Liver (tissue), 3 donors: ENCODE measurements around the gene FBXL4.

ENCODE experiments used
- EGR1 ChIP-seq, 2 donors: IDR thresholded peaks; 2 replicates each; pipeline ENCODE4 v1.6.1; 2016 to 2018; ENCODE audit warnings: antibody characterized with exemption in 2 of 2, low read depth in 2 of 2
- GABPA ChIP-seq, 2 donors: IDR thresholded peaks in 1 of 2; conservative IDR thresholded peaks in 1 of 2; 2 replicates each; pipeline ENCODE4 v1.6.1; 2016; ENCODE audit warnings: antibody characterized with exemption in 2 of 2, mild to moderate bottlenecking in 1 of 2, moderate library complexity in 1 of 2
- NR2F2 ChIP-seq: IDR thresholded peaks from 2 replicates; pipeline ENCODE4 v1.6.1; 2016; ENCODE audit warnings: antibody characterized with exemption
- RAD21 ChIP-seq, 2 donors: IDR thresholded peaks; 2 replicates each; pipeline ENCODE4 v1.6.1; 2016; ENCODE audit warnings: antibody characterized with exemption in 2 of 2, mild to moderate bottlenecking in 2 of 2
- RXRA ChIP-seq, 2 donors: IDR thresholded peaks; 2 replicates each; pipeline ENCODE4 v1.6.1; 2017 to 2018; ENCODE audit warnings: antibody characterized with exemption in 2 of 2, mild to moderate bottlenecking in 1 of 2
- TAF1 ChIP-seq: conservative IDR thresholded peaks from 2 replicates; pipeline ENCODE4 v1.6.1; 2016; ENCODE audit warnings: antibody characterized with exemption, mild to moderate bottlenecking
- YY1 ChIP-seq: IDR thresholded peaks from 2 replicates; pipeline ENCODE4 v1.6.1; 2016; ENCODE audit warnings: antibody characterized with exemption, mild to moderate bottlenecking
- TF ChIP-seq, protein P1 (sequence below): fragments of 150-350 bp; IDR thresholded peaks from 2 replicates; pipeline ENCODE4 v1.5.1; 2017; ENCODE audit warnings: improper control_type of control experiment, low read depth, low read length; ENCODE audit not compliant: missing input control
- TF ChIP-seq, protein P2 (sequence below): IDR thresholded peaks from 2 replicates; pipeline ENCODE4 v1.6.1; 2016; ENCODE audit warnings: antibody characterized with exemption
- donor health status: healthy.
- donor health status: healthy.

DNA sequence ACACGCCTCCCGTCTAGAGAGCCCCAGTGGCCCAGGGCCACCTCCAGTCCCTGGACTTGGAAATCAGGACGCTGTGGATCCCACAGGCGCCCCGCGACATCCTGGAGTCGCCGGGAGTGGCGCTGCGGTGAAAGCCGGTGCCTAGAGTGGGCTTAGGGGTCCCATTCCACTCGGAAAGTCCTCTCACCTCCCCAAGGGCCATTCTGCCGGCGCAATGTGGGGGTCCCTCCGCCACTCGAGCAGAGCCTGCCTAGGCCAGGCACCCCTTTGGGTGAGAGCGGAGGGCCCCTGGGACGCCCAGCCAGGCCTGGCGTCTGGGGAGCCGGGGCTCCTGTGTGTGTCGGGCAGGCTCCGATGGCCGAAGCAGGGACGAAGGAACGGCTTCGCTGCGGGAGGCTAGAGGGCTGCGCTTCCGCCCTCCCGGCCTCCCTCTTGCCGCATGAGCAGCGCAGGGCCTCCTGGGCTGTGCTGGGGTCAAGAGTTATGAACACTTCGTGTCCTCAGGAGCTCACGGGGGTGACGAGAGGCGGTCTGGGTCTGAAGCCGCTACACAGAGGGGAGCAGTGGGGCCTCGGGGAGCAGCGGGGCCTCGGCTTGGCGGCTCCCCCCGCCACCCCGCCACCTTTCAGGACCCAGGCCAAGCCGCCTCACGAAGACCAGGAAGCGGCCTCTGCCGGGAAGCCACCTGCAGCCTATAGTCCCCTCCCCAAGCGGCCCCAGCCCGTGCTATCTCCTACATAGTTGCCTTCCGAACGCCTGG is 99.8 kb downstream of the FBXL4 start:
- TF ChIP-seq EGR1 (IDR thresholded peaks at IDR 0.05; ENCODE audit: low read depth in 2 of 2) (no peak), NR2F2 (no peak), RAD21 (IDR thresholded peaks at IDR 0.05) (no peak), TAF1 (no peak), YY1 (no peak), RXRA (IDR thresholded peaks at IDR 0.05) (no peak), GABPA (IDR thresholded peaks at IDR 0.05 in 1 of 2, conservative IDR thresholded peaks at IDR 0.05 in 1 of 2) (no peak)
- TF ChIP-seq, protein P1, sequence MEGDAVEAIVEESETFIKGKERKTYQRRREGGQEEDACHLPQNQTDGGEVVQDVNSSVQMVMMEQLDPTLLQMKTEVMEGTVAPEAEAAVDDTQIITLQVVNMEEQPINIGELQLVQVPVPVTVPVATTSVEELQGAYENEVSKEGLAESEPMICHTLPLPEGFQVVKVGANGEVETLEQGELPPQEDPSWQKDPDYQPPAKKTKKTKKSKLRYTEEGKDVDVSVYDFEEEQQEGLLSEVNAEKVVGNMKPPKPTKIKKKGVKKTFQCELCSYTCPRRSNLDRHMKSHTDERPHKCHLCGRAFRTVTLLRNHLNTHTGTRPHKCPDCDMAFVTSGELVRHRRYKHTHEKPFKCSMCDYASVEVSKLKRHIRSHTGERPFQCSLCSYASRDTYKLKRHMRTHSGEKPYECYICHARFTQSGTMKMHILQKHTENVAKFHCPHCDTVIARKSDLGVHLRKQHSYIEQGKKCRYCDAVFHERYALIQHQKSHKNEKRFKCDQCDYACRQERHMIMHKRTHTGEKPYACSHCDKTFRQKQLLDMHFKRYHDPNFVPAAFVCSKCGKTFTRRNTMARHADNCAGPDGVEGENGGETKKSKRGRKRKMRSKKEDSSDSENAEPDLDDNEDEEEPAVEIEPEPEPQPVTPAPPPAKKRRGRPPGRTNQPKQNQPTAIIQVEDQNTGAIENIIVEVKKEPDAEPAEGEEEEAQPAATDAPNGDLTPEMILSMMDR = no peak
- TF ChIP-seq, protein P2, sequence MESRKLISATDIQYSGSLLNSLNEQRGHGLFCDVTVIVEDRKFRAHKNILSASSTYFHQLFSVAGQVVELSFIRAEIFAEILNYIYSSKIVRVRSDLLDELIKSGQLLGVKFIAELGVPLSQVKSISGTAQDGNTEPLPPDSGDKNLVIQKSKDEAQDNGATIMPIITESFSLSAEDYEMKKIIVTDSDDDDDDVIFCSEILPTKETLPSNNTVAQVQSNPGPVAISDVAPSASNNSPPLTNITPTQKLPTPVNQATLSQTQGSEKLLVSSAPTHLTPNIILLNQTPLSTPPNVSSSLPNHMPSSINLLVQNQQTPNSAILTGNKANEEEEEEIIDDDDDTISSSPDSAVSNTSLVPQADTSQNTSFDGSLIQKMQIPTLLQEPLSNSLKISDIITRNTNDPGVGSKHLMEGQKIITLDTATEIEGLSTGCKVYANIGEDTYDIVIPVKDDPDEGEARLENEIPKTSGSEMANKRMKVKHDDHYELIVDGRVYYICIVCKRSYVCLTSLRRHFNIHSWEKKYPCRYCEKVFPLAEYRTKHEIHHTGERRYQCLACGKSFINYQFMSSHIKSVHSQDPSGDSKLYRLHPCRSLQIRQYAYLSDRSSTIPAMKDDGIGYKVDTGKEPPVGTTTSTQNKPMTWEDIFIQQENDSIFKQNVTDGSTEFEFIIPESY = no peak
